ENCODE results near the gene EPHB2.

DNA sequence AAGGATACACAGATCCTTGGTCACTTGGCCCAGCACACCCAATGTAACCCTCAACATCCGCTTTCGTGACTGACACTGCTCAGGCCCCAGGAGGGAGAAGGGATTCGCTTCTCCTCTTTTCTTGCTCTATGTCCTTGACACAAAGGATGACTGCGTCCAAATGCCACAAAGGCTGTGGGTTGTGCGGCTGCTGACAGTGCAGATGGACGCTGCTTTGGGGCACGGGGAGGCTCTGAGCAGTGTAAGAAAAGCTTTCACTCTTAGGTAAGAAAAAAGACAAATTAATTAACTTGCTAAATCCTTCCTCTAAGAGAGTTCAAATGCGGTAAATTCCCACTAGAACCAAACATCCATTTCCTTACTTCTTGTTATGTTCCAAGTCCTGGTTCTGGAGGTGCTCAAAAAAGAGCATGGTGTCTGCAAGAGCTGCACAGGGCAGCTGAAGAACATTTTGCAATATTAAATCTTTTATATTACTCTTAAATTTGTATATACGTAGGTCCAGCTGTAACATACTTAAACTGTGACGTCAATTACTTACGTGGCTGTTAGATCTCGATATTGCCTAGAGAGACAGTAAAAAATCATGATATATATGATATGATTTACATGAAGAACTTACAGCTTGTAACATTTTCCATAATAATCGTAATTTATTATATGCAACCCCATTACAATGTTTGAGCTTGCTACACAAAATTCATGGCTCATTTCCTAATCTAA, 19.4 kb upstream of the EPHB2 start:
- TF ChIP-seq POLR2A (IDR thresholded peaks at IDR 0.05; ENCODE audit: low read depth, low read length) = no peak
- no peak for TF ChIP-seq POLR2AphosphoS5 (IDR thresholded peaks at IDR 0.05; ENCODE audit: low read depth, low read length)
- TF ChIP-seq POU2F2 (IDR thresholded peaks at IDR 0.05; ENCODE audit: low read depth, low read length) = no peak
- TF ChIP-seq SPI1 (IDR thresholded peaks at IDR 0.05; ENCODE audit: low read depth, low read length) = no peak
- no peak for TF ChIP-seq PAX5 (IDR thresholded peaks at IDR 0.05; ENCODE audit: insufficient read depth, low read length, severe bottlenecking)
- TF ChIP-seq TAF1 (IDR thresholded peaks at IDR 0.05; ENCODE audit: low read depth, low read length) = no peak
